Epidermal melanocyte (primary cell): ENCODE results near the gene SPATA16.
"Not testable (repeated sequence)": the region's sequence is repeated elsewhere in the genome, so short reads cannot be mapped to it uniquely, and the experiment has no call there.

Source experiments
- DNase-seq: peaks from one replicate; pipeline ENCODE4 v3.0.0; 2011; ENCODE audit warnings: low spot score; ENCODE audit not compliant: insufficient read length

SPATA16 gene

DNA sequence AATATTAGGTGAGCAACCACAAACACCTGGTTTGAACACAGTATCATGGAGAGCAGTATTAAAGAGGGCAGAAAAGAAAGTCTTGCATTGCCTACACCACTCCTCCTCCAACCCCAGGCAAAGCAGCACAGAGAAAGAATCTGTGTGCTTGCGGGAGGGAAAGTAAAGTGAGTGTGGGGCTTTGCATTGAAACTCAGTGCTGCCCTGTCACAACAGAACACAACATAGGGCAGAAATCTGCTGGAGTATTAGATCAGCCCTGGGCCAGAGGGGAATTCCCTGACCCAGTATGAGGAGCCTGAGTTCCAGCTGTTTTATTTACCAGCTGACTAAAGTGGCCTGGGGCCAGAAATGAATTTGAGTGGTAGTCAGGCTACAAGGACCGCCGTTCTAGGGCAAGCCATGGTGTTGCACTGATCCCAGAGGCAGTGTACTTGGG is 75.5 kb downstream of the SPATA16 start:
- peak; percentile 31 for DNase-seq

- no peak for DNase-seq
Observed at GRCh38 chr3:173064631-173065030, 76.4 kb downstream of the SPATA16 start.

DNA sequence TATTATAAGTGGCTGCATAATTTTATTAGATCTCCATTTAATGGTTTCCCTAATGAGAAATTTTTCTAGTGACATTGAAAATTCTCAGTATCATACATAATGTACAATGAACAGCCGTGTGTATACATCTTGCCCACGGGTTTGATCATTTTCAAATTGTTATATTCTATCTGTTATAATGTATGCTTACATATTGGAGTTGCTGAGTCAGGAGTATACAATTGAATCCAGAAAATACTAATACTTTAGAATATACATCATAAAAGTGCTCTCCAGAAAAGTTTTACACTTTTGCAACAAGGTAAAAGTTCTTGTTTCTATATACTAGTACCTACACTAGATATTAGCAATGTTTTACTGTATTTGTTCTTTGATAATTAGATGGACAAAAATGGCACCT is 82.8 kb downstream of the SPATA16 start:
- no peak for DNase-seq

DNA sequence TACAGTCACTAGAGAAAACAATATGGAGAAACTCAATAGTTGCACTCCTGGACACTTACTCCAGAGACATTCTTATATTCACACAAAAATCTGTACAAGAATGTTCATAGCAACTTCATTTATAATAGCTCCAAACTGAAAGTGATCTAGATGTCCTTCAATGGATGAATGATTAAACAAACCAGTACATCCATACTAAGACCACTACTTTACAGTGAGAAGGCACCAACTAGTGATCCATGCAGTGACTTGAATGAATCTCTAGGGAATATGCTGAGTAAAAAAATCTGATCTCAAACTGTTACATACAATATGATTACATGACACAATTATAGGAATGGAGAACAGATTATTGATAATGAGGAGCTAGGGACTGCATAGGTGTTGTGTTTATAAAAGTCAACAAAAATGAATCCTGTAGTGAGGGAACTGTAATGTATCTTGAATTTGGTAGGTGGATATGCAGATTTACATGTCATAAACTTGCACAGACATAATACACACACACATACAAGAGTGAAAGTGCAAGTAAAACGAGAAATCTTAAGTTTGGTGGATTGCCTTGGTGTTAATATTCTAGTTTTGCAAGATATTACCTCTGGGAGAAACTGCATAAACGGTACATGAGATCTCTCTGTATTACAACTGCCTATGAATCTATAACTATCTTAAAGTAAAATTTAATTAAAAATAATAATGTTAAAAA is 85.7 kb downstream of the SPATA16 start:
- no peak for DNase-seq

DNA sequence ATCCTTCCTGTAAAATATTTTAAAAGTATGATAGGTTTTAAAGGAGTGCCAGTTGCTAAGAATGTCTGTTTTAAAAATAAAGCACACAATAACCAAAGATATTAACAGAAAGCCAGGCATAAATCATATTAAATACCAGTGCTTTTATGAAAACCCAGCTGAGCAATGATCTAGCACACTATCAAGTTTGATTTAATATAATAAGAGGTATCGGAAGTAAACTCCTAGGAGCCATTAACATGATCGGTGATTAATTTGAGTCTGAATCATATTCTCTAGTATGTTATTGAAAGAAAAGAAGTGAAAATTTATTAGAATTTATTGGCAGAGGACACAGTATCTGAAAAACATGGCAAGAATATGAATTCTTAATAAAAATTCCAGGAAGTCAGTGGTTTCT is 91.7 kb downstream of the SPATA16 start:
- no peak for DNase-seq

DNA sequence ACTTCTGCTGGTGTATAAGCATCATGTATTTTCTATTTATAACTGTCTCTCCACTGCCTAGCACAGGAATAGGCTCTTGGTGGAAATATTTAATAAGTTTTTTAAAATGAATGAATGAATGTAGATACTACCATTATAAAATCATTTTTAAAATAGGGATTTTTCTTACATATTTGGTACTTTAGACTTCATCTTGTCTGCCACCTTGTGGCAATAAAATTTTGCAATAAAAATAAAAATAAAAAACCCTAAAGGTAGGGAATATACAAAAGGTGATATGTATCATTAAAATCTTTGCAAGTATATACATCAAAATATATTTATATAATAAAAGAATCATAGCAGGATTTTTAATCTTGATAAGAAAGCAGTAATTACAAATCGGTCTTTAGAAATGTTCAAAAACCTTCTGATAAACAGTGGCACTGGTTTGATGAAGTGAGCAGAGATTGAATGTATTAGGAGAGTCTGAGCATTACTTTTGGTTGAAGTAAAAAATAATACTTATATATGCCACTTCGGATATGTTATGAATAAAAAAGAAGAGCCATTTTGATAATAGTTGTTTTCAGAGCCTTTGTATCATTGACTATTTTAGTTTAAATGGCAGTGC is 95.2 kb downstream of the SPATA16 start:
- no peak for DNase-seq

- no peak for DNase-seq
Observed at GRCh38 chr3:173044998-173045397, 96.0 kb downstream of the SPATA16 start.

GRCh38 chr3:173043757-173044156 is 97.3 kb downstream of the SPATA16 start:
- DNase-seq: no peak

- DNase-seq: no peak
Observed at GRCh38 chr3:173038484-173038871, 102.6 kb downstream of the SPATA16 start.

DNA sequence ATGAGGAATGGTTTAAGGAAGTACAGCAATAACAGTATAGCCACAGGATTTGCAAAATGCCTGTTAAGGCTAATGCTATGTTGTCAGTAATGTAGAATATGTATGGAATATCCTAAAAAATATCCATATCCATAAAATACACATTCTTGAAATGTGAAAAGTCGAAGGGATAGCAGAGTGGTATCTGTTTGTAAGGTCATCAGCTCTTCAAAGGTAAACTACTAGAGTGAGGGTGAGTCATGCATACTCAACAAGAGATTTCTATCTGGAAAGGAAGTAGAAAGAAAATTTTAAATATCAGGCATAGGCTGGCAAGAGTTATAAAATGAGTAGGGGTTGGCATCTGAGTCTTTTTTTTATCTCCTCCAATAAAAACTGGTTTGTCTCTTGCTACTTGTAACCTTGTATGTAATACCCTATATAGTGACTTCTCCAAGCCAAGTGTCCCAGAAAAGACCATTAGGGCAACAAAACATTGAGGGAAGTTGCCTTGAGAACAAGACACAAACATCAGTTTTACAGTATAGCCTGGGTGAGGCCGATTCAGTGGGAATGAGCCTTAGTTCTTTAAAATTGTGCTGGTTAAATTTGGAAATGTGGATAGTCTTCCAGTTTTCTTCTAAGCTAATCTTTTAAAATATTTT is 103.1 kb downstream of the SPATA16 start:
- no peak for DNase-seq

DNA sequence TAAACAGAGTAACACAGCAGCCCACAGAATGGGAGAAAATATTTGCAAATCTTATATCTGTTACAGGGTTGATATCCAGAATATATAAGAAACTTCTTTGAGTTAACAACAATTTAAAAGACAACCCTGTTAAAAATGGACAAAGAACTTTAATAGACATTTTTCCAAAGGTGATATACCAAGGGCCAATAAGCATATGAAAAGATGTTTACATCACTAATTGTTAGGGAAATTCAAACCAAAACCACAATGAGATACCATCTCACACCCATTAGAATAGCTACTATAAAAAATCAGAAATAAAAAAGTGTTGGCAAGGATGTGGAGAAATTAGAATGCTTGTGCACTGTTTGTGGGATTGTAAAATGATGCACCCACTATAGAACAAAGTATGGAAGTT is 110.8 kb downstream of the SPATA16 start:
- no peak for DNase-seq

GRCh38 chr3:173028351-173028750 is 112.7 kb downstream of the SPATA16 start:
- no peak for DNase-seq

DNA sequence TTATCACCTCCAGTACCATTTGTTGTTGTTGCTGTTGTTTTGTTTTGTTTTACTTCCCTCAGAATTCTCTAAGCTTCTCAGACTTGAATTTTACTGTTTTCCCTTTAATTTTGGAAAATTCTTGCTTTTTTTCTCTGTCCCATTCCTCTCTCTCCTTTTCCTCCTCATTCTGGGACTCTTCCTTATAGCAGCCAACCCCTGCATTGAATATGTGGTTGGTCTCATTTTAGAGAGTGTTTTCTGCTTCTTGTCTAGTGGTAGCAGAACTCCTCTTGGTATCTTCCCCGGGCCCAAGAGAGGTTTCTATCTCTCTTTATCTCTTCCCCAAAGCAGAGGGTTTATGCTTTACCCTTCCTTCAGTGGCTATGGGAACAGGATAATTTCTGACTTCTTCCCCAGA is 113.6 kb downstream of the SPATA16 start:
- no peak for DNase-seq

- DNase-seq: no peak
Observed at GRCh38 chr3:173025941-173026340, 115.1 kb downstream of the SPATA16 start.

DNA sequence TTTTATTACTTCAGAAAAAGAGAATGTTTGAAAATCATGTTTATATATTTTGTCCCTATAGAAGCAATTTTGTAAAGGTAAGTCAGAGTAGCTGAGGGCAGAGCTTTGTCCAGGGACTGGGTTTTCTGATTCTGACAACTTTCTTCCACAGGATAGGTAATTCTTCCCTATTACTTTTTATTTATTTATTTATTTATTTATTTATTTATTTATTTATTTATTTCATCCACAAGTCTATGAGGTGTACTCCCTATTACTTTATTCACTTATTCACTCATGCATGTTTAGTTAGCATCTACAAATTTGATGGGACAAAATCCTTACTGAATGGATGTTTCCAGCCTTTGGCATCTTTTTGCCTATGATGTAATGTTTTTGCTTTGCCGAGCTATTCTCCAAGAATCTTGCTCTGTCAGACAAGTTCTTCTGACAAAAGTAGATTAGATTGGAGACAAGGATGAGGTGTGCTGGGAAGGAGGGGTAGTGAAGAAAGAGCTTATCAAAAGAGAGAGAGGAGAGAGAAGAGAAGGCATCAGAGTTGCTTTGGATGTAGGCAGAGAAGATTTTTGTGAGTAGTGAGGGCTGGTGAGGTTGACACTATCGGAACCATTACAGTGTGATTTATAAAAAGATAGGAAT is 119.4 kb downstream of the SPATA16 start:
- no peak for DNase-seq

GRCh38 chr3:173020128-173020527 is 120.9 kb downstream of the SPATA16 start:
- DNase-seq: not testable (repeated sequence)

GRCh38 chr3:173019378-173019777 is 121.7 kb downstream of the SPATA16 start:
- DNase-seq: no peak

DNA sequence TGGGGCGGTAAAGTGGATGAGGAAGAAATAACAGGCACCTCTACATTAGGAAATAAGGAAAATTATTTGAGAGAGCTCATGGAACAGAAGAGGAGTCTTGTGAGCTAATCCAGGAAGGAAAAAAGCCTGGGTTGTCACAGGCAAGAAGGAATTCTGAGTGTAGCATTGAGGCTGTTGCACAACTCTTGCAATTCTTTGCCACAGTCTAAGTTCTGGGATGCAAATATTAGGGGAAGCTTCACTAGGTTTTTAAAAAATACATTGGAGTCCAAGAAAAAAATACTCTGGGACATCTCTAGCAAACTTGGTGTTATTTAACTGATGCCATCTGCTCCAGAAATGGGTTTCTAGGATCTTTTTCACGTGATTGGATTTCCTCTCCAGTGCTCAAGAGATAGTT is 122.3 kb downstream of the SPATA16 start:
- DNase-seq: no peak

GRCh38 chr3:173013219-173013832 is 127.7 kb downstream of the SPATA16 start:
- DNase-seq: no peak

DNA sequence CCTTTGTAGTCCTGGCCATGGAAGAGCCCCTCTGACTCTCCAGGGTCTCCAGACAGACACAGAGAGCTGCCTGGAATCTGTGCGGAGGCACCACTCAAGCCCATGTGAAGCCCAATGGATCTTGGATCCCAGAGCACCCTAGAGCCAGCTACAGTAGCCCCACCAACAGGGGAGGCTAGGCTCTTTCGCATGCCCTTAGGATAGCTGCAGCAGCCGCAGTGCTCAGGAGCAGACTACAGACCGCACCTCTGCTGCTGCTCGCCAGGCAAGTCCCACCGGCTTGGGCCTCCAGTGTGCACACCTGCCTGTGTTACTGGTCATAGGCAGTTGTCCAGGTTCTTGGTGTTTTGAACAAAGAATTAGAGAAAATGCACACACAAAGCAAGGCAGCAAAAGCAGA is 131.6 kb downstream of the SPATA16 start:
- no peak for DNase-seq

- DNase-seq: no peak
Observed at GRCh38 chr3:173008978-173009377, 132.1 kb downstream of the SPATA16 start.
